GM12892 (cell line): ENCODE results near the gene FAM180A.

Experiments used
- POLR2A ChIP-seq: IDR thresholded peaks from 2 replicates; pipeline ENCODE4 v1.6.1; 2011; ENCODE audit warnings: low read depth, low read length, control low read depth
- POLR2AphosphoS5 ChIP-seq: IDR thresholded peaks from 2 replicates; pipeline ENCODE4 v1.6.1; 2011; ENCODE audit warnings: low read depth, low read length, control low read depth
- TAF1 ChIP-seq: IDR thresholded peaks from 2 replicates; pipeline ENCODE4 v1.6.1; 2011; ENCODE audit warnings: low read depth, mild to moderate bottlenecking, control low read depth, low read length, borderline replicate concordance

- TF ChIP-seq POLR2A (no peak), TAF1 (no peak), POLR2AphosphoS5 (no peak)
Measured at GRCh38 chr7:135784013-135784412, 35.4 kb upstream of the FAM180A start.
